Measurements from ENCODE around the gene CA10.

- no peak for TF ChIP-seq CTCF (IDR thresholded peaks at IDR 0.05)
- TF ChIP-seq POLR2A (IDR thresholded peaks at IDR 0.05), result no peak
- TF ChIP-seq EP300 (IDR thresholded peaks at IDR 0.05), result no peak
- TF ChIP-seq POLR2AphosphoS5 (IDR thresholded peaks at IDR 0.05), result no peak
Measured at GRCh38 chr17:52207796-52208195, 49.3 kb upstream of the CA10 start.

Measured in gastroesophageal sphincter (tissue), 3 donors.